Measurements from ENCODE around the gene PCSK4.

Gene PCSK4

DNA sequence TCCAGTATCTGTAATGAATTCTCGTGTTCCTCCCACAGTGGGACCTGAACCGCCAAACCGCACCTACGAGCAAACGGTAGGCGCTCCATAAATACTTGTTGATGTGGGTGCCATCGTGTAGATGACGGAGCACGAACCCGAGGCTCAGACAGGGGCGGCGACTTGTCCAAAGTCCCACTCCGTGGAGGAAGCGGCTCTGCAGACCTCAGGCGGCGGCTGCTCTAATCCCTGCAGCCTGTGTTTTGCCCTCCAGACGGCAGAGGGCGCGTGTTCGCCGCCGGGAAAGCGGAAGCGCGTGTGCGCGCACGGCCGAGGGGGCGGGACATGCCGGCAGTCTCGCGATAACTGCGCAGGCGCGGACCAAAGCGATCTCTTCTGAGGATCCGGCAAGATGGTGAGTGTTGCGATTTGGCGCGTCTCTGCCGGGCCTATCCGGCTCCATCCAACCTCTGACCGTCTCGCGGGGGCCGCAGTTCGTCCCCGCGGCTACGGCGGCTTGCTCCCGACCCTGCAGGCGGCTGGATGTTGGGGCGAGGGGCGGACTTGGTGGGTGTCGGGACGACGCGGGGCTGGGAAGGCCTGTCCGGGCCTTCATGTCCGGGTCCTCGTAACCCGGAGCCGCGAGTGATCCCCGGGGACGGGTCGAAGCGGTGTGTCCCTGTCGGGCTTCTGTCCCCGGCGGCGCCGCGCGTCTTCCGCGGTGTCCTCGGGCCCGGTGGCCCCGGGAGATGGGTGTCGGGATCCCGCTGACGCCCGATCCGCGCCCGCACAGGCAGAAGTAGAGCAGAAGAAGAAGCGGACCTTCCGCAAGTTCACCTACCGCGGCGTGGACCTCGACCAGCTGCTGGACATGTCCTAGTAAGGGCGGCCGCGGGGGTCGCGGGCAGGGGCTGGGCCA is 51.9 kb downstream of the PCSK4 start, which contains the start of gene RPS15:
Gene RPS15 (plus strand): TSS at position 362 of the 898 bp plus-strand sequence. CDS start 30 bp downstream, at position 392.
- in situ Hi-C loops (cut with HindIII; ENCODE audit: low pct_ligation_motif_present, low sequenced_read_pairs): no loop called here
- H3K4me3 ChIP-seq (ENCODE audit: low read depth, low read length): peak within 1 kb of the TSS; percentile 89
- H3K27ac ChIP-seq: peak within 1 kb of the TSS; percentile 93
- TF ChIP-seq, protein P1, sequence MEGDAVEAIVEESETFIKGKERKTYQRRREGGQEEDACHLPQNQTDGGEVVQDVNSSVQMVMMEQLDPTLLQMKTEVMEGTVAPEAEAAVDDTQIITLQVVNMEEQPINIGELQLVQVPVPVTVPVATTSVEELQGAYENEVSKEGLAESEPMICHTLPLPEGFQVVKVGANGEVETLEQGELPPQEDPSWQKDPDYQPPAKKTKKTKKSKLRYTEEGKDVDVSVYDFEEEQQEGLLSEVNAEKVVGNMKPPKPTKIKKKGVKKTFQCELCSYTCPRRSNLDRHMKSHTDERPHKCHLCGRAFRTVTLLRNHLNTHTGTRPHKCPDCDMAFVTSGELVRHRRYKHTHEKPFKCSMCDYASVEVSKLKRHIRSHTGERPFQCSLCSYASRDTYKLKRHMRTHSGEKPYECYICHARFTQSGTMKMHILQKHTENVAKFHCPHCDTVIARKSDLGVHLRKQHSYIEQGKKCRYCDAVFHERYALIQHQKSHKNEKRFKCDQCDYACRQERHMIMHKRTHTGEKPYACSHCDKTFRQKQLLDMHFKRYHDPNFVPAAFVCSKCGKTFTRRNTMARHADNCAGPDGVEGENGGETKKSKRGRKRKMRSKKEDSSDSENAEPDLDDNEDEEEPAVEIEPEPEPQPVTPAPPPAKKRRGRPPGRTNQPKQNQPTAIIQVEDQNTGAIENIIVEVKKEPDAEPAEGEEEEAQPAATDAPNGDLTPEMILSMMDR (IDR thresholded peaks at IDR 0.05; ENCODE audit: low read depth, low read length, missing control alignments): peak; percentile 96
- H3K27me3 ChIP-seq (replicated peaks): no peaks in the 10 kb centered on the region
- H3K36me3 ChIP-seq (replicated peaks): peaks cover 55% of the 10 kb centered on the region
- DNase-seq: peak; percentile 85

DNA sequence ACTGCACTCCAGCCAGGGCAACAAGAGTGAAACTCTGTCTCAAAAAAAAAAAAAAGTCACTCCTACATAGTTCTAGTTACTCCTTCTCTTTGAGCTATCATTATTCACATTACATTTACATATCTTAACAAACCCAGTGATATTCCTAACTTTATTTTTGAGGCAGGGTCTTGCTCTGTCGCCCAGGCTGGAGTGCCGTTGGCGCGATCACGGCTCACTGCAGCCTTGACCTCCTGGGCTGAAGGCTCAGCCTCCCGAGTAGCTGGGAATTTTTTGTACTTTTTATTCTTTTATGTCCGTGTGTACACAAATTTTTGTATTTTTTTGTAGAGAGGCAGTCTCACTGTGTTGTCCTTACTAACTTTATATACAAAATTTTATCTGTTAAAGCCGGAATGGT is 52.5 kb downstream of the PCSK4 start:
- TF ChIP-seq, protein P1 (IDR thresholded peaks at IDR 0.05; ENCODE audit: low read depth, low read length, missing control alignments): no peak
- H3K36me3 ChIP-seq (replicated peaks): peaks cover 57% of the 10 kb centered on the region
- in situ Hi-C loops (cut with HindIII; ENCODE audit: low pct_ligation_motif_present, low sequenced_read_pairs): no loop called here
- H3K27me3 ChIP-seq (replicated peaks): no peaks in the 10 kb centered on the region
- no peak for DNase-seq
- H3K4me3 ChIP-seq (ENCODE audit: low read depth, low read length): no peak overlapping the region
- peak overlapping the region; percentile 93 for H3K27ac ChIP-seq

GRCh38 chr19:1435378-1435989 is 54.7 kb downstream of the PCSK4 start:
- in situ Hi-C loops (cut with HindIII; ENCODE audit: low pct_ligation_motif_present, low sequenced_read_pairs): no loop called here
- H3K36me3 ChIP-seq (replicated peaks): peaks cover 54% of the 10 kb centered on the region

DNA sequence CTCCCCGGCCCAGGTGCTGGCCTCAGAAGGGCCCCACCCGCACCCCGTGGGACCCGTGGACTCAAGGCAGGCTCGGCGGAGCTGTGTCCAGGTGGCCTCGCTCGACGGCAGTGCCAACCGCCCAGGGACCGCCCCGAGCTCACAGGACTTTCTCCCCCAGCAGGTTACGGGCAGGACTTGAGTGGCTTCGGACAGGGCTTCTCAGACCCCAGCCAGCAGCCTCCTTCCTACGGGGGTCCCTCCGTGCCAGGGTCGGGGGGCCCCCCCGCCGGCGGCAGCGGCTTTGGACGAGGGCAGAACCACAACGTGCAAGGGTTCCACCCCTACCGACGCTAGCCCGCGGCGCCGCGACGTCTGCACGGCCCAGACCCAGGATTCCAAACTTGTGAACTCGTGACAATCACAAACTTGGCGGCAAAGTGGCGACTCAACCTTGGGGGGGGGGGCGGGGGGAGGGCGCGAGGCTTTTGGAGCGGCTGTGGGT is 55.5 kb downstream of the PCSK4 start:
- DNase-seq: no peak
- TF ChIP-seq, protein P1 (IDR thresholded peaks at IDR 0.05; ENCODE audit: low read depth, low read length, missing control alignments): no peak
- Histone ChIP-seq H3K27me3 (replicated peaks) (no peaks in the 10 kb centered on the region), H3K4me3 (ENCODE audit: low read depth, low read length) (no peak overlapping the region), H3K36me3 (replicated peaks) (peaks cover 53% of the 10 kb centered on the region), H3K27ac (no peak overlapping the region)
- in situ Hi-C loops (cut with HindIII; ENCODE audit: low pct_ligation_motif_present, low sequenced_read_pairs): no loop called here

More at GRCh38 chr19:1435378-1435989, 54.7 kb downstream of the PCSK4 start:
- Histone ChIP-seq H3K27ac (no peak overlapping the region), H3K27me3 (replicated peaks) (no peaks in the 10 kb centered on the region), H3K4me3 (ENCODE audit: low read depth, low read length) (no peak overlapping the region)
- no peak for DNase-seq
- TF ChIP-seq, protein P1 (IDR thresholded peaks at IDR 0.05; ENCODE audit: low read depth, low read length, missing control alignments): no peak

DNA sequence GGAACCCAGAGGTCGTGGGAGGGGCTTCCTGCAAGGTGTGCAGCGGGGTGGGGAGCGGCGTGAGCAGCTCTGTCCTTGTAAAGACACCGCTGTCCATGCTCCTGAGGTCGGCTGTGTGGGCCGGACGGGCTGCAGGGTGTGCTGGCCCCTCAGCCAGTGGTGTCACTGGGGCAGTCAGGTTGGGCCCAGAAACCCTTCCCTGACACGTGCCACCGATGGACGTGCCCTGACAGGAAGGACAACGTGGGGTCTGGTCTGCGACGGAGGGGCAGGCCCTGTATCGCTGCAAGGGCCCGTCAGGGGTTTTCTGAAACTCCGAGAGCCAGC is 56.1 kb downstream of the PCSK4 start:
- in situ Hi-C loops (cut with HindIII; ENCODE audit: low pct_ligation_motif_present, low sequenced_read_pairs): no loop called here
- no peak for DNase-seq
- no peak overlapping the region for H3K4me3 ChIP-seq (ENCODE audit: low read depth, low read length)
- H3K36me3 ChIP-seq (replicated peaks): peaks cover 59% of the 10 kb centered on the region
- H3K27ac ChIP-seq: no peak overlapping the region
- H3K27me3 ChIP-seq (replicated peaks): no peaks in the 10 kb centered on the region
- TF ChIP-seq, protein P1 (IDR thresholded peaks at IDR 0.05; ENCODE audit: low read depth, low read length, missing control alignments): no peak

Data from brain microvascular endothelial cell (primary cell).